D721Med (cell line): ENCODE results near the gene ARHGEF10L.

Experiments
- DNase-seq: peaks from one replicate; pipeline ENCODE4 v3.0.0; 2011; ENCODE audit warnings: low spot score; ENCODE audit not compliant: insufficient read length
- FAIRE-seq: peaks from 2 replicates; lab custom pipeline; 2011; peaks lifted over from hg19 to GRCh38; lab: Jason Lieb, UNC
- TF ChIP-seq, protein P1 (sequence below): IDR thresholded peaks from 2 replicates; pipeline ENCODE4 v1.5.1; 2012; ENCODE audit warnings: mild to moderate bottlenecking, control low read depth; ENCODE audit not compliant: insufficient read depth; ENCODE audit errors: missing control alignments

Gene ARHGEF10L

DNA sequence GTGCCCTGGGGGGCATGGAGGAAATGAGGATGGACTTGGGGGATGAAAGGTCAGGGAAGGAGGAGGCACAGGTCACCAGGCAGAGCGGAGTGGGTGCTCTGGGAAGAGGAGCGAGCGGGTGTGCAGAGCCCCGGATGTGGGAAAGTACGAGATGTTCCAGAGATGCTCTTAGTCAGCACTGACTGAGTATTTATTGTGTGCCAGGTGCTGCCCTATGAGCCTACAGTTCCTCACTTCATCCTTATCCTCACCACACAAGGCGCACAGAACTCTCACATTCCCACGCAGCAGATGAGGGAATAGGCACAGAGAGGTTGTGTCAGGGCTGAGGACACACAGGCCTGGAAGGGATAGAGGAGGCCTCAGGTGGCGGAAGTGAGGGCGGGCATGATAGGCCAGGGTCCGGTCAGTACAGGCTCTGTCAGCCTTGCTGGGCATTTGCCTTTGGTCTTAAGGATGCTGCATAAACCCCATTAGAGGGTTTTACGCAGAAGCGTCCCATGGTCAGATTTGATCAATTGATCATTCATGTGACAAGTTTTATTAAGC, 77.3 kb downstream of the ARHGEF10L start:
- DNase-seq (no peak), FAIRE-seq (no peak)
- TF ChIP-seq, protein P1, sequence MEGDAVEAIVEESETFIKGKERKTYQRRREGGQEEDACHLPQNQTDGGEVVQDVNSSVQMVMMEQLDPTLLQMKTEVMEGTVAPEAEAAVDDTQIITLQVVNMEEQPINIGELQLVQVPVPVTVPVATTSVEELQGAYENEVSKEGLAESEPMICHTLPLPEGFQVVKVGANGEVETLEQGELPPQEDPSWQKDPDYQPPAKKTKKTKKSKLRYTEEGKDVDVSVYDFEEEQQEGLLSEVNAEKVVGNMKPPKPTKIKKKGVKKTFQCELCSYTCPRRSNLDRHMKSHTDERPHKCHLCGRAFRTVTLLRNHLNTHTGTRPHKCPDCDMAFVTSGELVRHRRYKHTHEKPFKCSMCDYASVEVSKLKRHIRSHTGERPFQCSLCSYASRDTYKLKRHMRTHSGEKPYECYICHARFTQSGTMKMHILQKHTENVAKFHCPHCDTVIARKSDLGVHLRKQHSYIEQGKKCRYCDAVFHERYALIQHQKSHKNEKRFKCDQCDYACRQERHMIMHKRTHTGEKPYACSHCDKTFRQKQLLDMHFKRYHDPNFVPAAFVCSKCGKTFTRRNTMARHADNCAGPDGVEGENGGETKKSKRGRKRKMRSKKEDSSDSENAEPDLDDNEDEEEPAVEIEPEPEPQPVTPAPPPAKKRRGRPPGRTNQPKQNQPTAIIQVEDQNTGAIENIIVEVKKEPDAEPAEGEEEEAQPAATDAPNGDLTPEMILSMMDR, result no peak

DNA sequence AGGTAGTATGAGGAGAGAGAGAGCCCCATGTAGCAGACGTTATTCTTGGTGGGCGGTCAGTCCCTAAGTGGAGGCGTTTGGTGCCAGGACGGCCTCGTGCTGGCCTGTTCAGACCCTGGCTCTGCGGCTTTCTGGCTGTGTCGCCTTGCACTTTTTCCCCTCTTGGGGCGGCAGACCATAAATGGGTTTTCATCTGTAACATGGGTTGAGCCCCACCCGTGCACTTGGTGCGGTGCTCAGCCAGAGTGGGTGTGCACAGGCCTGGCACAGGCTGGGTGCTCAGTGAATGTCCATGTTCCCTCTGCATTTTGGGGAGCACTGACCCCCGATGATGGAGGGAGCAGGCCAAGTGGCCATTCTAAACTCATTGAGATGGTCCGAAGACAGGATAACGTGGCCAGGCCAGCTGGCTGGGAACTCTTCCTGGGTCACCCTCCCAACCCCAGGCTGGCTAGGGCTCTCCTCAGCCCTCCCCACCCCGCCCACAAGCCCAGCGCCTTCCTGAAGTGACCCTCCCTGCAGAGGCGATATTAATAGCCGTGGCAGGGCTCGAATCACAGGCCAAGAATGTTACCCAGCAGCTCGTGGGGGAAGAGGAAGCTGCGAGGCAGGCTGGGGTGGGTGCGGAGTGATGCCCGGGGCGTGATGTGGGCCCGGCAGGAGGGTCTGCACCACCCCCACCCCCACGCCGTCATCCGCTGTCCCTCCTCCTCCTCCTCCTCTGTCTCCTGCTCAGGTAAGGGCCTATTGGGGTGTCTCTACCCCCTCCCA, 78.5 kb downstream of the ARHGEF10L start:
- TF ChIP-seq, protein P1, result no peak
- no peak for DNase-seq
- no peak for FAIRE-seq

DNA sequence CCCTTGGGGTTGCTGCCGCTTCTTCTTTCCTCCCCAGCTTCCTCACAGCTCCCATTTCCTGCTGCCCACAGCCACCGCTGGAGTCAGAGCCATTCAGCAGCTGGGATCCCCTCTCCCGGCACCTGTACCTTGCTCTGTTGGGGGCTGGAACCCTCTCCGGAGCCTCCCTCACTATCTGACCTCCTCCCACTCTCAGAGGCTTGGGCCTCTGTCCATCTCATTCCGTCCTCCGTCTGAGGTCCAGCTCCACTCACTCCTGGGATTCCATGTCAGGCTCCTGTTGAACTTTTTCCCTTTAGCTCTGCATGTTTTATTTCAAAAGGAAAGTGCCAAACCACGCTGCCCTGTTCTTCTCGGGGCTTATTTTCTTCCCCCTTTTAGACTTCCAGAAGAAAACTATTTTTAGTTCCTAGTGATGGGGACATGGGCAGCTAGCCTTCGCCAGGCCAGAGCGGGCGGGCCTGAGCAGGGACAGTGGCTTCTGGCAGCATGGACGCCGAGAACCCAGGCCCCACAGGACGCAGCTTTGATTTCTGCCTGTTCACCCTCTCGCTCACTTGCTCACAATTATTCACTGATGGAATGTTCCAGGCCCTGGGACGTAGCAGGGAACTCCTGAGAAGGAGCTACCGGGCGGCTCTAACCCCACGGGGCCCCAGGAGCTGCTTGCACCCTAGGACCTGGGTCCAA, 79.2 kb downstream of the ARHGEF10L start:
- DNase-seq (no peak), FAIRE-seq (no peak)
- TF ChIP-seq, protein P1, result no peak

DNA sequence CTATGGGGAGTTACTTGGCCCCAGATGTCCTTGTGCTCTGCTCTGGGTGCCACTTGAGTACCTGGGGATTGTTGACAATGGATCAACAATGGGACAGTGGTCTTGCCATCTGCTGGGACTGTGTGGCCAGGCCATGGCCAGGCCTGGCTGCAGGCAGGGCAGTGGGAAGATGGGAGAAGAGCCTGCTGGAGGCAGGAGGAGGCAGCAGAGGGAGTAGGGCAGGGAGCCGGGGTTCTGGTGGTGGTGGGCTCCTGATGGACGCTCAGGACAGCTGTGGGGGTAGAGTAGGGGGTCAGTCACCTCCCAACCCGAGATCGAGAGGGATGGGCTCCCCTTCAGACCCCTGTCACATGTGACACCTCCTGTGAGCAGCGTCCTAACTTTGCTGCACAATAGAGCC, 81.0 kb downstream of the ARHGEF10L start:
- TF ChIP-seq, protein P1, result no peak
- DNase-seq, result no peak
- no peak for FAIRE-seq

DNA sequence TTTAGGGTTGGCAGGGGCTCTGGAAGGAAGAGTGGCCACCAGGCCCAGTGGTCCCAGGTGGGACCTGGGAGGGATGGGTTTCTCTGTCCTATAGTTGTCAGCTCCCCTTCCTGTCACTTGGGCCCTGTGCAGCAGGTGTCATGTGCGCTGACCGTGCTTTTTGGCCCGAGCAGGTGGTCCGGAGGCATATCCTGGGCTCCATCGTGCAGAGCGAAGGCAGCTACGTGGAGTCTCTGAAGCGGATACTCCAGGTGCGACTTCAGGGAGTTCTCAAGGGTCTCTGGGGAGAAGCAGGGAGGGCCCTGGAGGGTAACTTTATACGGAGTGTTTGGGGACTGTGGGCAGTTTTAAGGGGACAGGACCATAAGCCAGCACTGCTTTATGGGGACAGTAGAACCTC, 82.2 kb downstream of the ARHGEF10L start:
- no peak for FAIRE-seq

DNA sequence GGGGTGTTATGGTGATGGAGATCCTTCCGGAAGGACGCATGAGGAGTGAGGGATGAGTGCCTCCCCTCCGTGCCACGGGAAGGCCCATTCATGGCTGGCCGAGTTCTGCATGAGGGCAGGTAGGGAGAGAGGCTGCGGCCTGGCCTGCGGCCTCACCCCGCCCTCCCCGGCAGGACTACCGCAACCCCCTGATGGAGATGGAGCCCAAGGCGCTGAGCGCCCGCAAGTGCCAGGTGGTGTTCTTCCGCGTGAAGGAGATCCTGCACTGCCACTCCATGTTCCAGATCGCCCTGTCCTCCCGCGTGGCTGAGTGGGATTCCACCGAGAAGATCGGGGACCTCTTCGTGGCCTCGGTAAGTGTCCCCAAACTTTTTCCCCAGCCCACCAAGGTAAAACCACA, 83.3 kb downstream of the ARHGEF10L start:
- FAIRE-seq, result no peak
- TF ChIP-seq, protein P1, result no peak
- DNase-seq, result no peak

More for the DNA sequence above, 82.2 kb downstream of the ARHGEF10L start:
- TF ChIP-seq, protein P1, result no peak
- no peak for DNase-seq
